ENCODE measurements around the gene ARVCF.

DNA sequence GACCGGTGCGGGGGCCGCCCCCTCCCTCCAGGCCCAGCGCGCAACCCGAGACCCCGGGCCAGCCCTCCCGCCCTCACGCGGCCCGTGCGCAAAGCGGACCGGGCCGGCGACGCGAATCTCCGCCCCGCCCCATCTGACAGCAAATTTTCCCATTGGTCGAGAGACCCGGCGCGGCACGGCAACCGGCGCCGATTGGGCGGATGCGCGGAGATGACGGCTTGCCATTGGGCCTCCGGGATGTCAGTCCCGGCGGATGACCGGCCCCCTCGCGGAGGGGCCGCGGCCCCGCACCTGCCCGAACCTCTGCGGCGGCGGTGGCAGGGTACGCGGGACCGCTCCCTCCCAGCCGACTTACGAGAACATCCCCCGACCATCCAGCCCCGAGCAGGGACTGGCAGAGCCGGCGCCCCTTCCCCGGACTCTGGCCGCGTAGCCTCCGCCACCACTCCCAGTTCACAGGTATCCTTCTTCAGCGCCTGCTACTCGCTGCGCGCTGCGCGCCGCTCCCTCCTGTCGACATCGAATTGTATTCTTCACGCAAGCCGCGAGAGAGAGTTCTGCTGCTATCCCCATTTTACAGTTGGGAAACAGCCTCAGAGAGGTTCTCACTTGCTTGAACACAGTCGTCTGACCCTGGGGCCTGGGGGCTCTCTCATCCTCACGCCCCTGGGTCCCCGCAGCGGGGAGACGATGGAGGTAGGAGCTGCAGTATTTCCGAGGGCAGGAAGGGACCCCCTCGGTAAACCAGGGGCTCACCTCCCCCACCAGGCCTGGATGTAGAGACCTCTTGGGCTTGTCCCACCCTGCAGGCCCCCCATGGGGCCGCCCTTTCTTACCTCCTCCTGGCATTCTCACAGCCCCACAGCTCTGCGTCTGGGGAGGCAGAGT lies at the start of gene ARVCF:
- TF ChIP-seq, protein P1, sequence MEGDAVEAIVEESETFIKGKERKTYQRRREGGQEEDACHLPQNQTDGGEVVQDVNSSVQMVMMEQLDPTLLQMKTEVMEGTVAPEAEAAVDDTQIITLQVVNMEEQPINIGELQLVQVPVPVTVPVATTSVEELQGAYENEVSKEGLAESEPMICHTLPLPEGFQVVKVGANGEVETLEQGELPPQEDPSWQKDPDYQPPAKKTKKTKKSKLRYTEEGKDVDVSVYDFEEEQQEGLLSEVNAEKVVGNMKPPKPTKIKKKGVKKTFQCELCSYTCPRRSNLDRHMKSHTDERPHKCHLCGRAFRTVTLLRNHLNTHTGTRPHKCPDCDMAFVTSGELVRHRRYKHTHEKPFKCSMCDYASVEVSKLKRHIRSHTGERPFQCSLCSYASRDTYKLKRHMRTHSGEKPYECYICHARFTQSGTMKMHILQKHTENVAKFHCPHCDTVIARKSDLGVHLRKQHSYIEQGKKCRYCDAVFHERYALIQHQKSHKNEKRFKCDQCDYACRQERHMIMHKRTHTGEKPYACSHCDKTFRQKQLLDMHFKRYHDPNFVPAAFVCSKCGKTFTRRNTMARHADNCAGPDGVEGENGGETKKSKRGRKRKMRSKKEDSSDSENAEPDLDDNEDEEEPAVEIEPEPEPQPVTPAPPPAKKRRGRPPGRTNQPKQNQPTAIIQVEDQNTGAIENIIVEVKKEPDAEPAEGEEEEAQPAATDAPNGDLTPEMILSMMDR (IDR thresholded peaks at IDR 0.05): peak in 3 of 4 experiments; percentile 29 to 55 (median 38)
- no peak for TF ChIP-seq EP300 (IDR thresholded peaks at IDR 0.05)
- no peak for TF ChIP-seq POLR2A (IDR thresholded peaks at IDR 0.05)
- TF ChIP-seq POLR2AphosphoS5 (IDR thresholded peaks at IDR 0.05): no peak

All from gastroesophageal sphincter (tissue), 3 donors.